Measurements from ENCODE around the gene GRB10. TPM values are rescaled to one million over a fixed set of nuclear protein-coding genes. Genes with fewer than 3 reads are reported as not detected.
A peak's percentile ranks its signal among the peaks of the same experiment; 100 is the strongest.

The GRB10 gene
- total RNA-seq, 1 donor from 2014 or later: 58.6 TPM

- Histone ChIP-seq H3K9me3 (no peaks in the 10 kb centered on the region), H3K4me3 (no peak overlapping the region), H3K27me3 (no peaks in the 10 kb centered on the region), H3K36me3 (peaks cover 79% of the 10 kb centered on the region), H3K27ac (no peak overlapping the region), H3K4me1 (no peaks in the 10 kb centered on the region)
- intact Hi-C loops (cut with DNase I): no loop called here
- ATAC-seq (no peak), DNase-seq (no peak)
- TF ChIP-seq CTCF (IDR thresholded peaks at IDR 0.05): no peak
These were observed 175.1 kb downstream of the GRB10 start for GRCh38 chr7:50607524-50608125.

GRCh38 chr7:50605059-50605458 is 177.6 kb downstream of the GRB10 start:
- DNase-seq: no peak
- no peak for TF ChIP-seq CTCF (IDR thresholded peaks at IDR 0.05)
- Histone ChIP-seq H3K27ac (no peak overlapping the region), H3K4me3 (no peak overlapping the region), H3K27me3 (no peaks in the 10 kb centered on the region), H3K9me3 (no peaks in the 10 kb centered on the region), H3K4me1 (no peaks in the 10 kb centered on the region), H3K36me3 (peaks cover 59% of the 10 kb centered on the region)
- intact Hi-C loops (cut with DNase I): no loop called here
- ATAC-seq: peak; percentile 19

DNA sequence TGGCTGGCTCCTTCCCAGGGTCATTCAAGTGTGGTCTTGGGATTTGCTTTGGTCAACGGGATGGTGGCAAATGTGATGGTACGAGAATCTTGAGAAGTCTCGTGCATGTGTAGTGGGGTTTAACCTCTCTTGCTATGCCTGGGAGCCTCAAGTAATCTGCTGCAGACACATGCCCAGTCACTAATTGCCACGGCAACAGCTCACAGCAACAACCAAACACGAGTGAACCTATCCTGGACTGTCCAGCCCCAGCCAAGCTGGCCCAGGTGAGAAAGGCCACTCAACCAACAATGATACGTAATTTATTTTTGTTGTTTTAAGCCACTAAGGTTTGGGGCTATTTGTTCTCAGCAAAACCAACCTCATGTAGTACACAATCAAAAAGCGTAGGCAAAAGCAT is 179.4 kb downstream of the GRB10 start:
- no peaks in the 10 kb centered on the region for H3K9me3 ChIP-seq
- no peak overlapping the region for H3K4me3 ChIP-seq
- no peaks in the 10 kb centered on the region for H3K27me3 ChIP-seq
- DNase-seq (no peak), ATAC-seq (no peak)
- peaks cover 50% of the 10 kb centered on the region for H3K36me3 ChIP-seq
- no peaks in the 10 kb centered on the region for H3K4me1 ChIP-seq
- no peak for TF ChIP-seq CTCF (IDR thresholded peaks at IDR 0.05)
- intact Hi-C loops (cut with DNase I): no loop called here
- H3K27ac ChIP-seq: no peak overlapping the region

DNA sequence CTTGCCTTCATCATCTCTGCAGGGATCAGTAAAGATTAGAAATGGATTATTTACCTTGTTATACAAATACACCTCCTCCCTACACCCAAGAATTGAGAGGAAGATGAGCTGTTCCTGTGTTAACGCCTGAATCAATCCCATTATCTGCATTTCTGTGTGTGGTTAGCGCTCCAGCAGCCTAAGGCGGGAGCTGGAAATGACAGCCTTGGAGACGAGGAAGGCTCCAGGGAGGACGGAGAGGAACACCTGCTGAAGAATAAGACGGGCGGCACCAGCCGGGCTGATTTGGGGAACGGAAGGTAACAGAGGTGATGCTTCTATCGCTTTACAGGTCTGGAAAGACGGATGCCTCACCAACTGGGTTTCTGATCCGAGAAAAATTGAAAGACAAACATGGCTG is 183.3 kb downstream of the GRB10 start:
- Histone ChIP-seq H3K27ac (no peak overlapping the region), H3K36me3 (peaks cover 28% of the 10 kb centered on the region), H3K4me1 (no peaks in the 10 kb centered on the region), H3K4me3 (no peak overlapping the region), H3K27me3 (no peaks in the 10 kb centered on the region), H3K9me3 (no peaks in the 10 kb centered on the region)
- no peak for DNase-seq
- no peak for TF ChIP-seq CTCF (IDR thresholded peaks at IDR 0.05)
- intact Hi-C loops (cut with DNase I): no loop called here
- no peak for ATAC-seq

DNA sequence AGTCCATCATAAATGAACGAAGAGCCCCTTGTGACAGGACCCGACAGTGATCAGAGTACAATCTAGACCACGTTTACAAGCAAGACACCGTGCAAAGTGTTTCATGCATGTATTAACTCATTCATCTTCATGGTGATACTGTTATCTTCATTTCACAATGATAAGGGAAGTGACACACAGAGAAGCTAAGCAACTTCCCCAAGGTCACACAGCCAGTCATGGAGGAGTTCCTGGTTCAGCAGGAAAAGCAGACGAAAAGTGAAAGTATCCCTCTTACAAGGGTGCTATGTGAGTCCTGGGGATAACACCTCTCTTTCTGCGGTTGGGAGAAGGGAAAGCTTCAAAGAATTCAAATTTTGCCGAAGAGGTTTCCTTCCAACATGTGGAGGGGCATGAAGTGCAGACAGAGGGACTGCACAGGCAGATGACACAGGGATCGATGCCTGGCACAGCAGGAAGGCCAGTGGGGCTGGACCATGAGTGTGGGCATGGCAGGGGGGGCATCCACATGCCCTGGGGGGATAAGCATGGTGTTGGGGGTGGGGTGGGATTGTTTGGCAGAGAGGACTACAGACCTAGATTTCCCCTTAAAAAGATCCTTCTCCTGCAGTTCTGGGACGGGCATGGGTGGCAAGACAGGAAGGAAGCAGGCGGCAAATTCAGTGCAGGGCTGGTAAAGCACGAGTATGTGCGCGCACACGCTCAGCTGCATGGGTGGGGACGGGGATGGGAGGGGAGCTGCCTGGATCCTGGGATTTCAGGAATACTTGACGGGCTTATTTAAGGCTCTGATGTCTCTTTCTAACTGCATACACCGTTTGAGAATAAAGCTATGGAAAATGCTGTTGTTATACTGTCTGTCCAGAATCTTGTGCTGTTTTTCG is 184.0 kb downstream of the GRB10 start:
- DNase-seq: no peak
- peaks cover 21% of the 10 kb centered on the region for H3K36me3 ChIP-seq
- no peaks in the 10 kb centered on the region for H3K9me3 ChIP-seq
- ATAC-seq: no peak
- intact Hi-C loops (cut with DNase I): no loop called here
- H3K27me3 ChIP-seq: no peaks in the 10 kb centered on the region
- no peak overlapping the region for H3K4me3 ChIP-seq
- H3K27ac ChIP-seq: no peak overlapping the region
- TF ChIP-seq CTCF (IDR thresholded peaks at IDR 0.05): no peak
- no peaks in the 10 kb centered on the region for H3K4me1 ChIP-seq

Measured in upper lobe of right lung (tissue), 1 donor.